Measurements from ENCODE around the gene FABP3.
A peak's percentile ranks its signal among the peaks of the same experiment; 100 is the strongest.
"Not testable (repeated sequence)": the region's sequence is repeated elsewhere in the genome, so short reads cannot be mapped to it uniquely, and the experiment has no call there.

The FABP3 gene

GRCh38 chr1:31397360-31398095 is 24.7 kb upstream of the FABP3 start:
- DNase-seq = no peak

- no peak for DNase-seq
Measured at GRCh38 chr1:31396633-31397351, 23.9 kb upstream of the FABP3 start.

GRCh38 chr1:31394584-31395193 is 21.8 kb upstream of the FABP3 start:
- DNase-seq = peak; percentile 49 to 75 (median 66)

- no peak for DNase-seq
Measured at GRCh38 chr1:31393463-31393862, 20.6 kb upstream of the FABP3 start.

DNA sequence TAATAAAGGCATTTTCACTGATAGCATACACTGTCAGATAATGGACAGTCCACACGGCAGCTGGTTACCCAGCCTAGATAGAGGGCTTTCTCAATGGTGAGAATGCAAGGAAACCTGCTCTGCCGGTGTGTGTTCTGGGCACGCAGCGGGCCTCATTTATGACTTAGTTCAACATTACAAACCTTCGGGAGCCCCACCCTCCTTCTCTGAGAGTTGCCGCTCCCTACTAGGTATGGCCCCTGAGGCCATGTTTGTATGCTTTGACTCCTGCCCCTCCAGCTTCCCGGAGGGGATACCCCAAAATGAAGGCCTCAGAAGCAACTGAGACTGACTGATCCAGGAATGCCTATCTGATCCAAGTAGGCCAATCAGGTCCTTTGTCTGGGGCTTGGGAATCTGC is 17.2 kb upstream of the FABP3 start:
- no peak for DNase-seq

DNA sequence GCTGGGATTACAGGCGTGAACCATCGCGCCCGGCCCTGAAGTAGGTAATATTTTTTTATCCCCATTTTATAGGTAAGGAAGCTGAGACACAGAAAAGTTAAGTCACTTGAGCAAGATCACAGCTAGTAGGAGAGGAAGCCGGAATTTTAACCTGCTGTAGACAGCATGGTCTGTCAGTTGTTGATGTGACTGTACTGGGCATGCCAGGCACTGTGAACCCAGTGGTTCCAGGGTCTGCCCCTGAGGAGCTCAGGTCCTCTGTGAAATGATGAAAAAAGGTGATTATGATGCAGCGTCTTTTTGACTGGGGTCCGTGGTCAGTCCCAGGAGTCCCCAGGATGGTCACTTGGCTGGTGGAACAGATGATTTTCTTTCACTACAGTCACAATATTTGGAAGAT is 16.7 kb upstream of the FABP3 start:
- DNase-seq = no peak

DNA sequence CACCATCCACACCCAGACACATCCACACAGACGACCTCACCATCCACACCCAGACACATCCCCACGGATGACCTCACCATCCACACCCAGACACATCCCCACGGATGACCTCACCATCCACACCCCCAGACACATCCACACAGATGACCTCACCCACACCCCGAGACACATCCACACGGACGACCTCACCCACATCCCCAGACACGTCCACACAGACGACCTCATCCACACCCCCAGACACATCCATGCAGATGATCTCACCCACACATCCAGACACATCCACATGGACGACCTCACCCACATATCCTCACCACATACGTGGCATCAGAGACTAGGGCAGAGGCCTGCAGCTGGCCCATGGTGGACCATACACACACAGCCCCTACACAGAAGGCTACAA is 14.7 kb upstream of the FABP3 start:
- DNase-seq = no peak

GRCh38 chr1:31386576-31387243 is 13.8 kb upstream of the FABP3 start:
- not testable (repeated sequence) for DNase-seq

- no peak for DNase-seq
Measured at GRCh38 chr1:31383967-31384366, 11.1 kb upstream of the FABP3 start.

GRCh38 chr1:31382379-31382989 is 9.6 kb upstream of the FABP3 start:
- no peak for DNase-seq

DNA sequence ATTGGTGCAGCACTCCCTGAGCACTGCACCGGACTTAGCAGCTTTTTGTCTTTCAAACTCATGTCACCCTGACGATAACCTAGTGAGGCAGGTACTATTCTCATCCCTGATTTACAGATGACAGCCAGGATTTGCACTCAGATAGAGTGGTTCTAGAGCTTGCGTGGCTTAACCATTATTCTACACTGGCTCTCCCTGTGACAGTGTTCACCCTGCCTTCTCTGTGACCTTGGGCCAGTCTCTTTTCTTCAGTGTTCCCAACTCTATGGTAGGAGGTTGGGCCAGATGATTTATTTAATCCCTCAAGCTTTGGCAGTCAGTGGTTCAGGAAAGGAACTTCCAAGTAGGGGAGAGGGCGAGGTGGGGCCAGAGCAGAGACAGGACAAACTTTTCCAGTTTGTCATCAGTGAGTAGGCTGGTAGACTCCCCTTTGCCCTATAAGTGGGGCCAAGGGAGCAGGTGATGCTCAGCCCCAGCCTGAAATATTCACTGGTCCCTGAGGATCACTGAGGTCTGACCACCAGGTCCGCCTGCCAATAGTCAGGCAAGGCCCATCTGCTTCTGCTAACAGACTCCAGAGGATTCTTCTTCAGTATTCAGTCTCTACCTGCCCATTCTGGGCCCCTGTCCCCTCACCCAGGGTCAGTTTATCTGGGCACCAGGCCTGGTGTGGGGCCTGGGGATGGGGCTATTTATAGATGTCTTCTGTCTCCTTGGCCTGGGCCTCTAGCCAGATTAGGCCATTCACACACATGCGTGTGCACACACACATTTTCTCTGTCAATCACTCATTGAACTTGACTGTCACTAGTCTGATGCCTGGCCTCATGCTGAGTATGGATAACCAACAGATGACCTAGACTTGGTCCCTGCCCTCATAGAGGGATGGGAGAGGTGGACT is 8.8 kb upstream of the FABP3 start:
- no peak for DNase-seq

DNA sequence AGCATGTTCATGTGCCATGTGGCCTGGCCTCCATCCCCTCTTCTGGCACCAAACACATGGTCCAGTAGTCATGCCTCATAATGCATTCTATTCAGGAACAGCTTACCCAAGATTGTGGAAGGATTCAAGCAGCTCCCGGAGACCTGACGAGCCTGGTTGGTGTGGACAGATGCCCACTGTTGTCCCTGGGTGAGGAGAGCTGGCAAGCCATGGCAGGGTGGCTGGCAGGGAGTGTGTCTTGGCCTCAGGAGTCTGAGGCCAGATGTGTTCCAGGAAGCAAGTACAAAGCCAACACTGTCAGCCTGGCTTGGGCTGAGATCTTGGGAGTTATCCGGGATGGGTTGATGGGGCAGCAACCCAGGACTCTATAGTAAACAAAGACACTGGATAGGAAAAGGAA is 7.3 kb upstream of the FABP3 start:
- no peak for DNase-seq

- no peak for DNase-seq
Measured at GRCh38 chr1:31378001-31378400, 5.1 kb upstream of the FABP3 start.

DNA sequence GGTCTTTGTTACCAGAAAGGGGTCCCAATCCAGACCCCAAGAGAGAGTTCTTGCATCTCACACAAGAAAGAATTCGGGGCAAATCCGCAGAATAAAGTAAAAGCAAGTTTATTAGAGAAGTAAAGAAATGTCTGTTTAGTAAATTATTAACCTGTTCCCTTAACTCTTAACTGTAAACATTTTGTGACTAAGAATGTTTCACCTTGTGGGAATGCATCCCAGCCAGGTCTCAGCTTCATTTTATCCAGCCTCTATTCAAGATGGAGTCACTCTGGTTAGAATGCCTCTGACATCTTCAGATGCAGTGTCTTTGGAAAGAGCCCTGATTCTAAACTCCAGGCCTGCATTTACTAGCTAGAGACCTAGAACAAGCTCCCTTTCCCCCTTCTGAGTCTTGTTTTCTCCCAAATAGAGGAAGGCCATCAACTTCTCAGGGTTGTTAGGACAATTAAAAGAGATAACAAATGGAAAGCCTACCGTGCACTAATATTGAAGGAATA is 4.5 kb upstream of the FABP3 start:
- DNase-seq = no peak

DNA sequence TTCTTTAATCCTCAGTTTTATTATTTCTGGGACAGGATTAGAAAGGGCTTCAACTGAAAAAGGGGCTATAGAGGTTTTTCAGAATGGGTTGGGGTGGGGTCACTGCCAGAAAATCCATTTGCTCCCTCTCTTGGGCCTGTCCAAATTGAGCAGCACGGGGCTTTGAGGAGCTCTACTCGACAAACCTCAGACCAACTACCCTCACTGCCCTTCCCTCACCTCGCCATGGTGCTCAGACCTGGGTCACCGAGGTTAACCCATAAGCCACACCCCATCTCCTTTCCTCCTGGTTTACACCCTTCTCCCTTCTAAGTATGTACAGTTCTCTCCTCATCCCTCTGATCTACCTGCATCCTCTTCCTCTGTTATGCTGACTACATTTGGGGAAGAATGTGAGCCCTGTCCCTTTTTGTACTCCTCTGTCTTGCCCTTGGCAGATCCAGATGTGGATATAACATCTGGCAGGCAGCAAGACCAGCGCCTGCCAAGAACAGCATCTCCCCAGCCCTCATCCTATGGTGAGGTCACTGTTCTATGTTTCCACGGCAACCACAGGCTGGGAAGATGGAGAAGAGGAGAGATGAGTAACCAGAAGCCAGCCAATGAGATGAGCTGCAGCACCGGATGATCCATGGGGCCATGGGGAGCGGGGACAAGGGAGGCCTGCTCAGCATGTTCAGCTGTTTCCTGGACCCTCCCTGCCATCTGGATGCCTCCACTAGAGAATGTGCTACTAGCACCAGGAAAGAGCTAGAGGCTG is 3.7 kb upstream of the FABP3 start:
- no peak for DNase-seq

DNA sequence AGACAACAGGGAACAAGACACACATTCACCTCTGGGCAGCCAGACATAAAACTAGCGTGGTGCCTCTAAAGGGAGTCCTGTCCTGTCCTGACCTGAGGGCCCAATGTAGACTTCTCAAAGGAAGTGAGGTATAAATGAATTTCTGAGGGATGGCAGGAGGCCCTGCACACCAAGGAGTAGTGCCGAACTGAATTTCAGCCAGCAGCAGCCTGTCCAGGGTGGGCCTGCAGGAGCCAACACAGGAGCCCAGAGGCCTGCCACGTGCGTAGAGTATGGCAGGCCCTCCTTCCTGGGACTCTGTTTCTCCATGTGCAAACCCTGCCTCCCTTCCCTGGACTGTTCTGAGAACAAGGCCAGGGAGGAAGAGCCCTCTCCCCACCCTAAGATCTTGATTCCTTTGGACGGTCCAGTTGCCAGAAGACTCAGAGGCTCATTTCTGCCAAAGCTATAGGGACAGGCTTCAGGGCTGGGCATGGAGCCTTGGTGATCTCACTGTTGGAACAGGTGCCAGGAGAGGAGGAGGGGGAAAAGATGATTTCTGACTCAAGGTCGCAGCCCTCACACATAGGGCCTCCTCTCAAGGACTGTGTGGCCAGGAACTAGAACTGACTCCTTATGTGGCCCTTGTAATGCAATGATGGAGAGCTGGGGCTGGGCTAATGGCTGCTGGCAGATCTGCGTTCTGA is 1.8 kb upstream of the FABP3 start:
- no peak for DNase-seq

DNA sequence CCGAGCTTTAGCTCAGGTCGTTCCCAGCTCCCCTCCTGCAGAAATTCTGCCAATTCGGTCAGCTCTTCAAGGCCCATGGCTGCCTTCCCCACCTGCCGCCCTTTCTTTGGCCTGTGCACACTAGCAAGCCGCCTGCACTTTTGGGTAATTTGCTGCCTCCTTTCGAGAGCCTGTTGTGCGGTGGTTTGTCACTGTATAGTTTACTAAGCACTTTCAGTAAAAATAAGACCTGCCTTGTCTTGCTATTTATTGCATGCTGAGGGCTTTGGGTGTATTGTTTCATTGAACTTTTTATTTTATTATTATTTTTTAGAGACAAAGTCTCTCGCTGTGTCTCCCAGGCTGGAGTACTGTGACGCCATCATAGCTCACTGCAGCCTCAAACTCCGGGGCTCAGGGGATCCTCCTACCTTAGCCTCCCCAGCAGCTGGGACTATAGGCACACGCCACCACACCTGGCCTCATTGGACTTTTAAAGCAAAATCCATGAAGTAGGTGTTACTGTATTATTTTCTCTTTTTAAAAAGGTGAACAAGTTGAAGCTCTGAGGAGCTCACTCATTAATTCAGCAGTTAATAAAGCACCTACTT is 1.1 kb upstream of the FABP3 start:
- DNase-seq = no peak

GRCh38 chr1:31372751-31373055 is 173 bp downstream of the FABP3 start:
- DNase-seq = no peak

GRCh38 chr1:31372051-31372450 is 825 bp downstream of the FABP3 start:
- no peak for DNase-seq
